WTC11 (cell line): ENCODE data around the gene ZNF423. TPM values are rescaled to one million over a fixed set of nuclear protein-coding genes. Genes with fewer than 3 reads are reported as not detected.

Source experiments
- AFF4 ChIP-seq: sonication (generic); formaldehyde crosslinking; IDR thresholded peaks from 2 replicates; pipeline ENCODE4 v1.8.1; 2023; ENCODE audit warnings: mild to moderate bottlenecking, missing genetic modification reagents, borderline replicate concordance
- ATF2 ChIP-seq: sonication (generic); formaldehyde crosslinking; IDR thresholded peaks from 2 replicates; pipeline ENCODE4 v1.8.1; 2022; ENCODE audit warnings: low read depth, missing genetic modification reagents, borderline replicate concordance
- ATF3 ChIP-seq: sonication (generic); formaldehyde crosslinking; conservative IDR thresholded peaks from 2 replicates; pipeline ENCODE4 v1.8.1; 2022; ENCODE audit warnings: mild to moderate bottlenecking, missing genetic modification reagents
- FOXP1 ChIP-seq: sonication (generic); formaldehyde crosslinking; IDR thresholded peaks from 2 replicates; pipeline ENCODE4 v1.8.0; 2022; ENCODE audit warnings: missing genetic modification reagents, mild to moderate bottlenecking, moderate library complexity, borderline replicate concordance
- FOXP4 ChIP-seq: sonication (generic); formaldehyde crosslinking; IDR thresholded peaks from 2 replicates; pipeline ENCODE4 v1.8.0; 2022; ENCODE audit warnings: mild to moderate bottlenecking, missing genetic modification reagents
- IRF1 ChIP-seq: sonication (generic); formaldehyde crosslinking; IDR thresholded peaks from 2 replicates; pipeline ENCODE4 v1.8.0; 2023; ENCODE audit warnings: missing genetic modification reagents
- MAX ChIP-seq: sonication (generic); formaldehyde crosslinking; IDR thresholded peaks from 2 replicates; pipeline ENCODE4 v1.8.0; 2022; ENCODE audit warnings: mild to moderate bottlenecking, missing genetic modification reagents
- RORB ChIP-seq: fragments of 250-450 bp; sonication (Bioruptor Pico); IDR thresholded peaks from 2 replicates; pipeline ENCODE4 v1.9.0; 2021; ENCODE audit warnings: mild to moderate bottlenecking
- ZBTB43 ChIP-seq: sonication (generic); formaldehyde crosslinking; IDR thresholded peaks from 2 replicates; pipeline ENCODE4 v1.8.1; 2023; ENCODE audit warnings: mild to moderate bottlenecking, missing genetic modification reagents
- ZNF219 ChIP-seq: sonication (generic); formaldehyde crosslinking; IDR thresholded peaks from 2 replicates; pipeline ENCODE4 v1.8.0; 2023; ENCODE audit warnings: missing genetic modification reagents, mild to moderate bottlenecking, borderline replicate concordance
- ZNF281 ChIP-seq: sonication (generic); formaldehyde crosslinking; IDR thresholded peaks from 2 replicates; pipeline ENCODE4 v1.8.0; 2023; ENCODE audit warnings: mild to moderate bottlenecking, missing genetic modification reagents
- ZNF512 ChIP-seq: sonication (generic); formaldehyde crosslinking; IDR thresholded peaks from 2 replicates; pipeline ENCODE4 v1.8.1; 2022; ENCODE audit warnings: missing genetic modification reagents, borderline replicate concordance
- total RNA-seq: library from RNA; stranded (reverse); gene quantifications from 3 replicates; pipeline ENCODE4 v1.2.3, GENCODE V29; 2021

Gene ZNF423
- total RNA-seq, 1 experiment from 2014 or later, result 38.8 TPM

- no peak for TF ChIP-seq ATF2 (CRISPR knock-in tag)
- no peak for TF ChIP-seq FOXP4
- TF ChIP-seq ZNF219 (CRISPR knock-in tag), result no peak
- TF ChIP-seq IRF1 (CRISPR knock-in tag), result no peak
- TF ChIP-seq ZBTB43 (CRISPR knock-in tag), result peak; percentile 74; the same call in 1 of the 2 replicates
- TF ChIP-seq ZNF512 (CRISPR knock-in tag), result no peak
- no peak for TF ChIP-seq ZNF281 (CRISPR knock-in tag)
- no peak for TF ChIP-seq AFF4 (CRISPR knock-in tag)
- TF ChIP-seq MAX, result 0 out of 2 replicates have a peak, but pooled peaks have one; percentile 48
- TF ChIP-seq RORB (CRISPR knock-in tag), result no peak
- TF ChIP-seq ATF3 (CRISPR knock-in tag), result no peak
- TF ChIP-seq FOXP1 (CRISPR knock-in tag), result no peak
Measured at GRCh38 chr16:49701789-49702494, 154.0 kb downstream of the ZNF423 start (continued).
